Measurements from ENCODE around the gene PDCD7. TPM values are rescaled to one million over a fixed set of nuclear protein-coding genes. Genes with fewer than 3 reads are reported as not detected.

PDCD7 gene
- total RNA-seq, 1 donor from 2014 or later: 12.3 TPM

DNA sequence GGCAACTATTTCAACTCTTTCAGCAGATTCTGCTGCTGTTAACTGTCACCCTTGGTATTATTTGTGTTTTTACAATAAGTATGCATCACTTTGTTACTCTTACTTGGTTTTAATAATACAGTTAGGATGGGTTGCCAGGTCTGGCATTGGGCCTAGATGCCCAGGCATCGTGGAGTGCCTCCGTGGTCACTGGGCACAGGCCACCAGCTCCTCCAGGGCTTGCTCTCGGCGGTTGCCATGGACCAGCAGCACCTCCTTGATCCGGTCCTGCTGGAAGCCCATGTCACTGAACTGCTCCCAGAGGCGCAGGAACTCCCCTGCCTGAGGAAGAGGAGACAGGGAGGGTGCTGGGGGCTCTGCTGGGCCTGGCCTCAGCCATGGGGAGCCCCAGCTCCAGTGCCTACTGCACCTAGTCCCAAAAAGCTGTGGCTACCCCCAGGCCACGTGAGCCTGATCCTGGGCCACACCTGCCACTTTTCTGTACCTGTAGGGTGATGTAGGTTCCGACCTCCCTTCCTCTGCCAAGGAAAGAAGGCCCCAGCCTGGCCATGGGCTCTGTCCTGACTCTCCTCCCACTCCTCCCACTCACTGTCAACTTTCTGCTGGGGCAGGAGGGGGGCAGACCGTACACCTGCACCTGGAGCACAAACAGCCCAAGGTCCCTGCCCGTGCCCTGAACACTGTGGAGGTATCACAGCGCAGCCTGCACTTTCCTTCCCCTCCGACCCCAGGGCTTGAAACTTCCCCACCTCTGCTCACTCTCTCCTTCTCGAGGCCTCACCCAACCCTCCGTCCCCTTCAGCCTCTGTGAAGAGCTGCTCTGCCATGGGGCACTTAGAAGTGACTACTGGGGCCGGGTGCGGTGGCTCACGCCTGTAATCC lies 40.5 kb downstream of the PDCD7 start:
- peaks cover 19% of the 10 kb centered on the region for H3K36me3 Mint-ChIP-seq (ENCODE audit: low read depth, unreplicated experiment)

DNA sequence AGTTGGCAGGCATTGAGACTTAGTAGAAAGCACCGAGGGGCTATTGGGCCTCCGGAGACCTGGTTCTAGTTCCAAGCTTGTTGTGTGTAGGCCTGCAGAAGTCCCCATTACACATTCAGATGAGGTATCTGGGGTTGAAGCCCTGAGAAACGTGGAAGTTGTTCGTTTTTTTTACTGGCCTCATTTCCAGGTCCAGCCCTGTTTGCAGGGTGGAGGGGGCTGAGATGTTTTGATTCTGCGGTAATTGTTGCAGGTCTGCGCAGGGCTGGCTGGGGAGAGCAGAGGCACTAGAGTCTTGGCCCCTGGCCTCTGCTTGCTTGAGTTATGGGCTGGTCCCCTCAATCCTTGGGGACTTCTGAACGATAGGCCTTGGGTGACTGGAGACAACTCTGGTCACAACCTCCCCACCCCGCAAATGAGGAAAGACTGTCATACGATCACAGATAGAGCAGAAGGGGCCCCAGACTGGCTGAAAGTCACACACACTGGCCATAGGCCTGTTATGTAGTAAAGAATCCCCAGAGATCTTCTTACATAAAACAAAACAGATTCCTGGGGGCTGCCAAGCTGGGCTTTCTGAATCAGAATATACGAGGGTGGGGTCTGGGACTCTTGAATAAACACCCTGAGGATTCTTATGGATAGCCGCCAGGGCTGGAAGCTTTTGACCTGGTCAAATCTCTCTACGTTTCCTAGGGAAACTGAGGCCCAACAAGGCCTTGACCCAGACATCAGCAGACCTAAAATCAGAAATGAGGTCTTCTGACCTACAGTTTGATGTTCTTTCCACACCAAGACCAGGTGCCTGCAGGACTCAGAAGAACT lies 41.5 kb downstream of the PDCD7 start:
- DNase-seq (ENCODE audit: low read depth) (no peak), FAIRE-seq (no peak)
- no peaks in the 10 kb centered on the region for H3K27me3 ChIP-seq (ENCODE audit: insufficient read depth, low read length)
- no peak overlapping the region for H3K4me3 ChIP-seq (ENCODE audit: insufficient read depth, low read depth, low read length)
- H3K4me1 Mint-ChIP-seq (ENCODE audit: low read depth, unreplicated experiment): peaks cover 7% of the 10 kb centered on the region
- no peak overlapping the region for H3K9ac ChIP-seq (ENCODE audit: low read length)
- H3K79me2 ChIP-seq (ENCODE audit: insufficient read depth, low read length): no peaks in the 10 kb centered on the region
- peaks cover 30% of the 10 kb centered on the region for H3K27me3 Mint-ChIP-seq (ENCODE audit: low read depth, unreplicated experiment)
- no peak overlapping the region for H3K27ac ChIP-seq (ENCODE audit: low read depth, low read length)
- no peak overlapping the region for H3K4me2 ChIP-seq (ENCODE audit: low read length)
- H3K36me3 Mint-ChIP-seq (ENCODE audit: low read depth, unreplicated experiment): peaks cover 11% of the 10 kb centered on the region
- H3K4me3 Mint-ChIP-seq (ENCODE audit: unreplicated experiment): no peak overlapping the region
- H3K9me3 Mint-ChIP-seq (ENCODE audit: unreplicated experiment): no peaks in the 10 kb centered on the region
- H3K4me1 ChIP-seq (ENCODE audit: insufficient read depth, low read length): peaks cover 8% of the 10 kb centered on the region
- no peak overlapping the region for H2AFZ ChIP-seq (ENCODE audit: low read depth, low read length)
- H3K9me3 ChIP-seq (ENCODE audit: insufficient read depth, low read depth, low read length): no peaks in the 10 kb centered on the region
- no peaks in the 10 kb centered on the region for H3K36me3 ChIP-seq (ENCODE audit: insufficient read depth, low read length)
- no peak overlapping the region for H3K27ac Mint-ChIP-seq (ENCODE audit: unreplicated experiment)
- peaks cover 7% of the 10 kb centered on the region for H4K20me1 ChIP-seq (ENCODE audit: insufficient read depth, low read length)
- TF ChIP-seq, protein P1, sequence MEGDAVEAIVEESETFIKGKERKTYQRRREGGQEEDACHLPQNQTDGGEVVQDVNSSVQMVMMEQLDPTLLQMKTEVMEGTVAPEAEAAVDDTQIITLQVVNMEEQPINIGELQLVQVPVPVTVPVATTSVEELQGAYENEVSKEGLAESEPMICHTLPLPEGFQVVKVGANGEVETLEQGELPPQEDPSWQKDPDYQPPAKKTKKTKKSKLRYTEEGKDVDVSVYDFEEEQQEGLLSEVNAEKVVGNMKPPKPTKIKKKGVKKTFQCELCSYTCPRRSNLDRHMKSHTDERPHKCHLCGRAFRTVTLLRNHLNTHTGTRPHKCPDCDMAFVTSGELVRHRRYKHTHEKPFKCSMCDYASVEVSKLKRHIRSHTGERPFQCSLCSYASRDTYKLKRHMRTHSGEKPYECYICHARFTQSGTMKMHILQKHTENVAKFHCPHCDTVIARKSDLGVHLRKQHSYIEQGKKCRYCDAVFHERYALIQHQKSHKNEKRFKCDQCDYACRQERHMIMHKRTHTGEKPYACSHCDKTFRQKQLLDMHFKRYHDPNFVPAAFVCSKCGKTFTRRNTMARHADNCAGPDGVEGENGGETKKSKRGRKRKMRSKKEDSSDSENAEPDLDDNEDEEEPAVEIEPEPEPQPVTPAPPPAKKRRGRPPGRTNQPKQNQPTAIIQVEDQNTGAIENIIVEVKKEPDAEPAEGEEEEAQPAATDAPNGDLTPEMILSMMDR (IDR thresholded peaks at IDR 0.05; ENCODE audit: insufficient read depth, low read depth, low read length): no peak
- TF ChIP-seq EZH2 (IDR thresholded peaks at IDR 0.05; ENCODE audit: insufficient read depth, low read length): no peak

More for the DNA sequence above, 40.5 kb downstream of the PDCD7 start:
- Histone ChIP-seq H3K4me2 (ENCODE audit: low read length) (no peak overlapping the region), H3K27me3 (ENCODE audit: insufficient read depth, low read length) (no peaks in the 10 kb centered on the region), H3K36me3 (ENCODE audit: insufficient read depth, low read length) (no peaks in the 10 kb centered on the region), H3K4me1 (ENCODE audit: insufficient read depth, low read length) (peaks cover 9% of the 10 kb centered on the region), H4K20me1 (ENCODE audit: insufficient read depth, low read length) (peaks cover 10% of the 10 kb centered on the region), H3K27ac (ENCODE audit: low read depth, low read length) (no peak overlapping the region), H3K9ac (ENCODE audit: low read length) (no peak overlapping the region), H3K79me2 (ENCODE audit: insufficient read depth, low read length) (no peaks in the 10 kb centered on the region), H3K4me3 (ENCODE audit: insufficient read depth, low read depth, low read length) (no peak overlapping the region), H2AFZ (ENCODE audit: low read depth, low read length) (no peak overlapping the region), H3K9me3 (ENCODE audit: insufficient read depth, low read depth, low read length) (no peaks in the 10 kb centered on the region)
- no peak overlapping the region for H3K27ac Mint-ChIP-seq (ENCODE audit: unreplicated experiment)
- peaks cover 21% of the 10 kb centered on the region for H3K27me3 Mint-ChIP-seq (ENCODE audit: low read depth, unreplicated experiment)
- peaks cover 10% of the 10 kb centered on the region for H3K4me1 Mint-ChIP-seq (ENCODE audit: low read depth, unreplicated experiment)
- H3K4me3 Mint-ChIP-seq (ENCODE audit: unreplicated experiment): no peak overlapping the region
- TF ChIP-seq EZH2 (IDR thresholded peaks at IDR 0.05; ENCODE audit: insufficient read depth, low read length): no peak
- TF ChIP-seq, protein P1 (IDR thresholded peaks at IDR 0.05; ENCODE audit: insufficient read depth, low read depth, low read length): no peak
- H3K9me3 Mint-ChIP-seq (ENCODE audit: unreplicated experiment): peaks cover 3% of the 10 kb centered on the region
- DNase-seq (ENCODE audit: low read depth) (no peak), FAIRE-seq (no peak)

All from astrocyte (in vitro differentiated cells and primary cell).